HL-60/S4 treated with retinoic acid at 250 ng/mL for 4 days and 3 days (cell line): ENCODE measurements around the gene CRB2.
"Not testable (repeated sequence)": the region's sequence is repeated elsewhere in the genome, so short reads cannot be mapped to it uniquely, and the experiment has no call there.

Source experiments
- in situ Hi-C: fragments of 300-500 bp; cut with MboI; formaldehyde crosslinking; loops from 2 replicates; pipeline ENCODE4 v1.7.0; 2022; ENCODE audit warnings: low sequenced_read_pairs

Gene CRB2

GRCh38 chr9:123395689-123396511 is 39.9 kb downstream of the CRB2 start:
- in situ Hi-C loops: no loop called here

GRCh38 chr9:123397975-123398374 is 42.0 kb downstream of the CRB2 start:
- in situ Hi-C loops: no loop called here

DNA sequence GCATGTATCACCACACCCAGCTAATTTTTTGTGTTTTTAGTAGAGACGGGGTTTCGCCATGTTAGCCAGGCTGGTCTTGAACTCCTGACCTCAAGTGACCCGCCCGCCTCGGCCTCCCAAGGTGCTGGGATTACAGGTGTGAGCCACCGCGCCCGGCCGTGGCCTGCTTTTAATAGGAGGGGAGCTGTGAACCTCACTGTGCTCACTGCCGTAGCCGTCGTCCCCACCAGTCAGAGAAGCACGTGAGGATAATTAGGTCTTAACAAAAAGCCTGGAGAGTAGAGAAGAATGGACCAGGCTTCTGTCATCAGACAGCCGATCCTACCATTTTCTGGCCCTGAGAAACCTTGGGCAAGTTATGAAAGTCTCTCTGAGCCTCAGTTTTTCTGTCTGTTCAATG is 42.9 kb downstream of the CRB2 start:
- in situ Hi-C loops: not testable (repeated sequence)

GRCh38 chr9:123399803-123400378 is 43.9 kb downstream of the CRB2 start:
- in situ Hi-C loops: no loop called here

DNA sequence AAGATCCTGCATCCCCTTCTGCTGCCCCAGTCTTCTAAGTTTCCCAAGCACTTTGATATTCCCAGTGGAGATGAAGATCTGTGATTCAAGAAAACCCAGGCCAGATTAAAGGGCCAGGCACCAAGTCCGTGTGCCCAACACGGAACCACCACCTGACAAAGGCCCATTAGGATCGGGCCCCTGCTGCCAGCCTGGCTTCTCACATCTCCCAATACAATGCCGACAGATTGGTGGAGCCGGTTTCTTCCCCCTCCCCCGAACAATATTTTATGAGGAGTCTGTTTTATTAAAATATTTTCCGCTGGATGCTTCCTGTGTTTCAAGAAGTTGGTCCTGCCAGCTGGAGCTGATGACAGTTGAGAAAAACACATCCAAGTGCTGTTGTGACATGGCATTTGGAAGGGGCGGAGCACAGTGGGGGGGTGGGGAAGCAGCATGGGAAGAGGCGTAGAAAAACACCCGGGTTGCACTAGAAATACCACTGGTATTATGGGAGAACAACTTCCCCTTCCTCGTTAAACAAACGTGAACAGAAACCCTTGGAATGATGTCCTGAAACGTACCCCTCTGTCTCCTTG is 45.0 kb downstream of the CRB2 start:
- in situ Hi-C loops: no loop called here

- in situ Hi-C loops: no loop called here
Observed at GRCh38 chr9:123401879-123402513, 46.0 kb downstream of the CRB2 start.

DNA sequence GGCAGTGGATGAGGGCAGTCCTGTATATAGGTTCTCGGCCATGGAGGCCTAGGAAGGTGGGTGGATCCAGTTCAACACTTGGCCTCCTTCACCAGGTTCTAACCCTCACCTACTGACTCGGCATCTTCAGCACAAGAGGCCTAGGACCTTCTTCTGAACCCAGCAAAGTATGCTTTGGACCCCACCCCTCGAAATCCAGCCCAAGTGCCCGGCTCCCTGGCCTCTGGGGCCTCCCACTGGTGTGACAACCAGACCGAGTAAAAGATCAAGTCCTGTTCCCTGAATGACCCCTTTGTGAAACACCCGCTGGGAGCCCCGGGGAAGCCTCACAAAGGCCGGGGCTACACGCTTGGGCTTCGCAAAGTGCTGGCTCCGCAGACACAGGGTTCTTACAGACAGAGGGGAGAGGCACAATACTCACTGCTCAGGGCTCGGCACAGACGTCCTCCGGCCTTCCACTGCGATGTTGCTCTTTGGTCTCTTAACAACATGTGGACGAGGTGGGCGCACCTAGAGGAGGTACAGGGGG is 47.0 kb downstream of the CRB2 start:
- in situ Hi-C loops: no loop called here

DNA sequence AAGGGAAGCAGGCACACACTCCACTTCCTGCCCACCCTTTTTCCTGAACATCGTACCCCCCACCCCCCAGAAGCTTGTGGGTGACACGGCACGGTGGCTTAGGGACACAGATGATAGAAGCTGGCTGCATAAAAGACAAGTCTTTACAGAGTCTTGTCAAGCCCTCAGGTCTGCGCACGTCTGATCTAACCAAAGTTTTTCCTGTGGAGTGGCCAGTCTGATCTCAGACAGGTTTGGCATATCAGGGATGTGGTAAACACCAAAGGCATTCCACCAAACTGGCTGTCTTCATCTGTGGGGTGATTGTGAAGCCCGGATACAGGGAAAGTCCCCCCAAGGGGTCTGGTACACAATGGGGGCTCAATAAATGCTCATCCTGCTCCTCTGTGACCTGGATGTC is 50.0 kb downstream of the CRB2 start:
- in situ Hi-C loops: no loop called here

DNA sequence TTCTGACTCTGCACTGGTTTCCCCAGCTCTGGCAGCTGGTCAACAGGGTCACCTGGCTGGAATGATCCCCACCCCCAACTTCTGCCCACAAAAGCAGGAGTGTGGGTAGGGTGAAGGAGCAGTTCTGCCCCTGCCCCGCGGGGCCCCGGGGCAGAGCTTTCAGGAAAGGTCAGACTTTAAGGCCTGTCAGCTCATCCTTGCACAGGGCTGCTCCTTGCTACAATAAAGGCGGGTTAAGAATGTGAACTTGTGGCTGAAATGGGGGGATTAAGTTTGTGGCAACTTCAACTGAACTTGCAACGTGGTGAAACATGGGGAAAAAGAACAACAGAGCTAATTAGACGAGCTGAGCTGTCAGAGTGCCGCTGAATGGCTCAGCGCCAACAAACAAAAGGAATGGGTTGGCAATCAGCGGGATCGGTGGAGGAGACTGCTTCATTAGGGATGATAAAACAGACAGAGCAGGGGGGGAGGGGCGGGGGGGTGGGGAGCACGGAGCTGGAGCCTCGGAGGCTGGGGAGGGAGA is 50.8 kb downstream of the CRB2 start:
- in situ Hi-C loops: no loop called here

- in situ Hi-C loops: no loop called here
Observed at GRCh38 chr9:123407217-123407851, 51.3 kb downstream of the CRB2 start.

- in situ Hi-C loops: no loop called here
Observed at GRCh38 chr9:123408313-123409262, 52.6 kb downstream of the CRB2 start.

DNA sequence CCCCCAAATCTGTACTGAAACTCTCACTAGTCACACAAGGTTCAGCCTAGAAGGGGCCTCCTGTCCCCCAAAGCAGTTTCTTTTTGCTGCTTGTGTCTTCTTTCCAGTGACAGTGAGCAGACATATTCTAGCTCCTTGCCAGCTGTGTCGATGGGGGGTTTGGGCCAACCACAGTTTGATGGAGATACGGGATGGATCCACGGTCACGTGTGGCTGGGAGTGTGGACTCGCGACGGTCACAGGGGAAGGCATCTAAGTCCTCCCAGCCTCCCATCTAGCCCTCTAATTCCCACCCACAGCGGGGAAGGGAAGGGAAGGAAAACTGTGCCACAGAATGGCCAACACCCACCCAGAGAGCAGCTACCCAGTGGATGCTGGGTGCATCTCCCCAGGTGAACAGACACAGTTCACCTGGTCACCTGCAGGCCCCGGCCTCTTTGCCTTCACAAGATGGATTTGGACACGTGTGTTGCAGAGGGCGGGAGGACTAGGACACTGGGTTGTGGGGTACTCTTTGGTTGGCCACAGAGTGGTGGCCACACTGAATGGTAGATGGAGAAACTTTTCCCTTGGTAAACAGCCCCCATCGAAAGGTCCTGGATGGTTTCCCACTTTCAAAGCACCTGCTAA is 54.4 kb downstream of the CRB2 start:
- in situ Hi-C loops: no loop called here

- in situ Hi-C loops: no loop called here
Observed at GRCh38 chr9:123411191-123411590, 55.2 kb downstream of the CRB2 start.

GRCh38 chr9:123411636-123412035 is 55.6 kb downstream of the CRB2 start:
- in situ Hi-C loops: no loop called here

DNA sequence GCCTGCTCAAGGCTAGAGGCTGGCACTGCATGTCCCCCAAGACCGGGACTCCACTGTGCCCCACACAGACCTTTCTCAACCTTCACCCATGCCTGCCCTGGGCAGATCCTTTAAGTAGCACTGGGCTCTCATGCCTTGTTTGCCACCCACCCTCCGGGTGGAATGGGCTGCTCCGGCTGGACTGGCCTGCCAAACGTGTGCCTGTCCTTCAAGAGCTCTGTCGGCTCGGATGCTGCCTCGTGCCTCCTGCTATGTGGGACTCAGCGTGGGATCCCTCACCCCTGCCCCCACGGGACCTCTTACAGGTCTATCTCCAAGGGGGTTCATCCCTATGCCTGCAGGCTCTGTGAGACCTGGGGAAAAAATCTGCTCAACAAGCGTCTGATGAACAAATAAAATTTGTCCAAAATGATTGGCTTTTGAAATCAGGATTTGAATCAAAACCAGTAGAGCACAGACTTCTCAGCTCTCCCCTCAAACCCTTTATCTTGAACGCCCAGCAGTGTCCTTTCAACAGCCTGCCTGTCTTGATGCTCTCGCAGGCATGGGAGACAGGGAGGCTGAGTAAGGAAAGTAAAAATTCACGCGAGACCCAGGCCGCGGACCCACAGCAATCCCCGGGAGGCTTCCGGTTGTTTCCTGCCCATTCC is 56.3 kb downstream of the CRB2 start:
- in situ Hi-C loops: no loop called here

DNA sequence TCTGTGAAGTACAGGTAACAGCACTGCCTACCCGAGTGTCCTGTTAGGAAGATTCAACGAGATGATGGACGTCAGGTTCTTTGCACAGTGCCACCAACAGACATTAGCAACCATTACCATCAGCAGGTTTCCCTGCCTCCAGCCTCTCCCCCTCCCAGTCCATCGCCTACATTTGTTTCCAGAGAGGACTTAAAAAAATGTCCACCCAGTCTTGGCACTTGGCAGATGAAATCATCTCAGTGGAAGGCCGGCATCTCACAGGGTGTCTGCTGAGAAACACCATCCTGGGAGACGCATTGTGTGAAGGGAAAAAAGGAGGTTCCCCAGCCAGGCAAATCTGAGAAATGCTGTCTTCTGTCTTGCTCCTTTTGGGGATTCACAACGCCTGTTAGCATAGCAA is 58.2 kb downstream of the CRB2 start:
- in situ Hi-C loops: no loop called here

GRCh38 chr9:123414936-123415930 is 59.2 kb downstream of the CRB2 start:
- in situ Hi-C loops: no loop called here

- in situ Hi-C loops: no loop called here
Observed at GRCh38 chr9:123416176-123416575, 60.2 kb downstream of the CRB2 start.
